Stimulated activated CD4-positive, alpha-beta T cell treated with anti-CD3 and anti-CD28 coated beads, Interleukin-12 subunit alpha, Interleukin-12 subunit beta, amount 100 ng/mL, for 24 hours (primary cell): Measurements from ENCODE around the gene SNAPC4.
"Not testable (repeated sequence)": the region's sequence is repeated elsewhere in the genome, so short reads cannot be mapped to it uniquely, and the experiment has no call there.

Experiments used
- DNase-seq, 2 experiments: peaks; one replicate each; pipeline ENCODE4 v3.0.0-alpha.2; 2020; ENCODE audit warnings: low read depth in 2 of 2

The SNAPC4 gene

DNA sequence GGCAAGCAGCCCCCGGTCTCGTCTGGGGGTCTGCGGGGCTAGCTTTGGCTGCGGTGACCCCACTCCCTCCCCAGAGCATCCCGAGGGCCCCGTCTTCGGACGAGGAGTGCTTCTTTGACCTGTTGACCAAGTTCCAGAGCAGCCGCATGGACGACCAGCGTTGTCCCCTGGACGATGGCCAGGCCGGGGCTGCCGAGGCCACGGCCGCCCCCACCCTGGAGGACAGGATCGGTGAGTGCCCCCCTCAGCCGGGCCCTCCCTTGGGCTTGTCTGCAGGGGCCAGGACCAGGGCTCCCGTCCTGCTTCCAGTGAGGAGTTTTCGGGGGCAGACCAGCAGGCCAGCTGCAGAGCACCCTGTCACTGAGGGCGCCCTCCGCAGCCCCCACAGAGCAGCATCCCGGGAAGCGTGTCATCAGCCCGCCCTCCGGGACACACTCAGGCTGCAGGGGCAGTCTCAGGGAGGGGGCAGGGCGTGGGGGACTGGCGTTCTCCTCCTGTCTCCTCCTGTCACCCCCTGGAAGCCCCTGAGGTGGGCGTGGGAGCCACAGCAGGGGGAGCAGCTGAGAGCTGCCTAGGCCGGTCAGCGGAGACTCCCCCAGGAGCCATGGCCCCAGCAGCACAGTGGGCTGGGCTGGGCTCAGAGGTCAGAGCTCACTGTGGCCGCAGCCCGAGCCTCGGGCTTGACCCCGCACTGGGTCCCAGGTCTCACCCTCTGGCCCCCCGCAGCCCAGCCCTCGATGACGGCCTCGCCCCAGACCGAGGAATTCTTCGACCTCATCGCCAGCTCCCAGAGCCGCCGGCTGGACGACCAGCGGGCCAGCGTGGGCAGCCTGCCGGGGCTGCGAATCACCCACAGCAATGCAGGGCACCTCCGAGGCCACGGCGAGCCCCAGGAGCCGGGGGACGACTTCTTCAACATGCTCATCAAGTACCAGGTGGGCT lies 44.1 kb downstream of the SNAPC4 start:
- no peak for DNase-seq

- no peak for DNase-seq
Observed at GRCh38 chr9:136354592-136355085, 45.3 kb downstream of the SNAPC4 start.

- no peak for DNase-seq
Observed at GRCh38 chr9:136353757-136354488, 46.0 kb downstream of the SNAPC4 start.

GRCh38 chr9:136353088-136353487 lies 46.9 kb downstream of the SNAPC4 start:
- DNase-seq: no peak

GRCh38 chr9:136352682-136353081 lies 47.3 kb downstream of the SNAPC4 start:
- DNase-seq: no peak

GRCh38 chr9:136351868-136352267 lies 48.1 kb downstream of the SNAPC4 start:
- not testable (repeated sequence) for DNase-seq

- no peak for DNase-seq
Observed at GRCh38 chr9:136351252-136351800, 48.6 kb downstream of the SNAPC4 start.
